ENCODE data around the gene GAL. TPM values are rescaled to one million over a fixed set of nuclear protein-coding genes. Genes with fewer than 3 reads are reported as not detected.

The GAL gene
- total RNA-seq, 1 experiment from 2014 or later, result 72.6 TPM

DNA sequence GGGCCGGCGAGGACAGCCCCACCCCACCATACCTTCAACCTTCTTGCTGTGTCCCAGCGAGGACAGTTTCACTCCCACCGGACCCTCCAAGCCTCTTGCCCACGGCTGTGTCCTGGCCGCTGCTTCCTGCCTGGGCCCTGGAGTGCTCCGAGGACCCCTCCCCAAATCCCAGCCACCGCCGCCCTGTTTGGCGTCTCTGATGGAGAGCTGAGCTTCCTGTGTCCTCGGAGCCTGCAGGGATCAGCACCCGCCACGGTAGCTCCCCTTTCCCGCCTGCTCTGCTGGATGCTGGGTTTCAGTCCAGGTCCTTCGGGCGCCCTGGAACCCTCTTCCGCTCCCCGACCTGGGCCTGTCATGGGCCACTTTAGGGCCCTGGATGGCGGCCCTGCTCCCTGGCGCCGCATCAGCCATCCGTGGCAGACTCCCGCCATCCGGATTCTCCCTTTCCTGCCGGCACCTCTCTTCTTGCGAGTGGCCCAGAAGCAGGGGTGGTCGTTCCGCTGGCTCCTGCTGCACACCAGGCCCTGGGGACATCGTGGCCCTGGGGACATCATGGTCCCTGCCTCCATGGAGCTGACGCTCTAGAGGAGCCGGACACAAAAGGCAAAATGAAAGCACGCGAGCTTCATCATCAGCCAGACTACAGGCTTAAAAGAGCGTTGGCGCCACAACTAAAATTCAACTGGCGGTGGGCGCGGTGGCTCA, 34.3 kb upstream of the GAL start:
- ChIA-PET CTCF (no interaction called here), POLR2A (no interaction called here)
- no peaks in the 10 kb centered on the region; the same call in none of the 2 replicates for H3K27me3 ChIP-seq (replicated peaks; ENCODE audit: control insufficient read depth, insufficient read depth, low read length)
- Mint-ChIP-seq H3K36me3 (ENCODE audit: insufficient read depth, unreplicated experiment) (no peaks in the 10 kb centered on the region), H3K9me3 (ENCODE audit: unreplicated experiment) (peaks cover 21% of the 10 kb centered on the region), H3K4me1 (ENCODE audit: low read depth, unreplicated experiment) (no peaks in the 10 kb centered on the region), H3K27me3 (ENCODE audit: insufficient read depth, unreplicated experiment) (peaks cover 15% of the 10 kb centered on the region), H3K27ac (ENCODE audit: unreplicated experiment) (no peak overlapping the region), H3K4me3 (ENCODE audit: unreplicated experiment) (no peak overlapping the region)
- H3K9me3 ChIP-seq, result peaks cover 18% of the 10 kb centered on the region
- DNase-seq, result peak in 1 of 2 experiments; percentile 35
- TF ChIP-seq, protein P1, sequence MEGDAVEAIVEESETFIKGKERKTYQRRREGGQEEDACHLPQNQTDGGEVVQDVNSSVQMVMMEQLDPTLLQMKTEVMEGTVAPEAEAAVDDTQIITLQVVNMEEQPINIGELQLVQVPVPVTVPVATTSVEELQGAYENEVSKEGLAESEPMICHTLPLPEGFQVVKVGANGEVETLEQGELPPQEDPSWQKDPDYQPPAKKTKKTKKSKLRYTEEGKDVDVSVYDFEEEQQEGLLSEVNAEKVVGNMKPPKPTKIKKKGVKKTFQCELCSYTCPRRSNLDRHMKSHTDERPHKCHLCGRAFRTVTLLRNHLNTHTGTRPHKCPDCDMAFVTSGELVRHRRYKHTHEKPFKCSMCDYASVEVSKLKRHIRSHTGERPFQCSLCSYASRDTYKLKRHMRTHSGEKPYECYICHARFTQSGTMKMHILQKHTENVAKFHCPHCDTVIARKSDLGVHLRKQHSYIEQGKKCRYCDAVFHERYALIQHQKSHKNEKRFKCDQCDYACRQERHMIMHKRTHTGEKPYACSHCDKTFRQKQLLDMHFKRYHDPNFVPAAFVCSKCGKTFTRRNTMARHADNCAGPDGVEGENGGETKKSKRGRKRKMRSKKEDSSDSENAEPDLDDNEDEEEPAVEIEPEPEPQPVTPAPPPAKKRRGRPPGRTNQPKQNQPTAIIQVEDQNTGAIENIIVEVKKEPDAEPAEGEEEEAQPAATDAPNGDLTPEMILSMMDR (IDR thresholded peaks at IDR 0.05; ENCODE audit: insufficient read depth in 1 of 2, low read depth in 1 of 2, low read length in 1 of 2, severe bottlenecking in 1 of 2, unreplicated experiment in 1 of 2), result no peak
- intact Hi-C loops (cut with micrococcal nuclease; ENCODE audit: unreplicated experiment), result no loop called here
- H3K36me3 ChIP-seq (ENCODE audit: control insufficient read depth, insufficient read depth, low read length), result no peaks in the 10 kb centered on the region
- H3K4me1 ChIP-seq, result no peaks in the 10 kb centered on the region
- no TSS peak for BruUV-seq (replicated peaks)
- H3K4me3 ChIP-seq (ENCODE audit: low read depth, low read length), result no peak overlapping the region

DNA sequence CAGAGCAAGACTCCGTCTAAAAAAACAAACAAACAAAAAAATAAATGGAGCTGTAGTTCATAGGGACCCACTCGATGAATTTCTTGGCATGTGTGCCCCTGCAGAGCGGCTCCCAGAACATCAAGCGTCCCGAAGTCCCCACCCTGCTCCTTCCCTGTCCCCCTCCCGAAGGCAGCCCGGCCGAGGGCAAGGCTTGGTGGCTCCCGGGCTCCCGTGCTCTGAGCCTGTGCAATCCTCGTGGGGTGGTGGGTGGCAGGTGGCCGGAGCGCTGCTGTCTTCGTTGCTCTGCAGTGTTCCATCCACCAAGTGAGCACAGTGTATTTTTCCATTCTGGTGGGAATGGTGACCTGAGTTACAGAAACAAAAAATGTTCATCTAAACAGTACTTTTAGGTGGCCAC, 33.5 kb upstream of the GAL start:
- no TSS peak for BruUV-seq (replicated peaks)
- TF ChIP-seq, protein P1 (IDR thresholded peaks at IDR 0.05; ENCODE audit: insufficient read depth in 1 of 2, low read depth in 1 of 2, low read length in 1 of 2, severe bottlenecking in 1 of 2, unreplicated experiment in 1 of 2), result no peak
- Histone ChIP-seq H3K36me3 (ENCODE audit: control insufficient read depth, insufficient read depth, low read length) (no peaks in the 10 kb centered on the region), H3K27me3 (replicated peaks; ENCODE audit: control insufficient read depth, insufficient read depth, low read length) (no peaks in the 10 kb centered on the region; the same call in none of the 2 replicates), H3K4me3 (ENCODE audit: low read depth, low read length) (no peak overlapping the region), H3K9me3 (peaks cover 19% of the 10 kb centered on the region), H3K4me1 (no peaks in the 10 kb centered on the region)
- peaks cover 20% of the 10 kb centered on the region for H3K9me3 Mint-ChIP-seq (ENCODE audit: unreplicated experiment)
- no peak overlapping the region for H3K27ac Mint-ChIP-seq (ENCODE audit: unreplicated experiment)
- POLR2A ChIA-PET, result no interaction called here
- CTCF ChIA-PET, result no interaction called here
- H3K27me3 Mint-ChIP-seq (ENCODE audit: insufficient read depth, unreplicated experiment), result peaks cover 14% of the 10 kb centered on the region
- H3K4me1 Mint-ChIP-seq (ENCODE audit: low read depth, unreplicated experiment), result no peaks in the 10 kb centered on the region
- H3K4me3 Mint-ChIP-seq (ENCODE audit: unreplicated experiment), result no peak overlapping the region
- intact Hi-C loops (cut with micrococcal nuclease; ENCODE audit: unreplicated experiment), result no loop called here
- peak in 1 of 2 experiments; percentile 30 for DNase-seq
- H3K36me3 Mint-ChIP-seq (ENCODE audit: insufficient read depth, unreplicated experiment), result no peaks in the 10 kb centered on the region

DNA sequence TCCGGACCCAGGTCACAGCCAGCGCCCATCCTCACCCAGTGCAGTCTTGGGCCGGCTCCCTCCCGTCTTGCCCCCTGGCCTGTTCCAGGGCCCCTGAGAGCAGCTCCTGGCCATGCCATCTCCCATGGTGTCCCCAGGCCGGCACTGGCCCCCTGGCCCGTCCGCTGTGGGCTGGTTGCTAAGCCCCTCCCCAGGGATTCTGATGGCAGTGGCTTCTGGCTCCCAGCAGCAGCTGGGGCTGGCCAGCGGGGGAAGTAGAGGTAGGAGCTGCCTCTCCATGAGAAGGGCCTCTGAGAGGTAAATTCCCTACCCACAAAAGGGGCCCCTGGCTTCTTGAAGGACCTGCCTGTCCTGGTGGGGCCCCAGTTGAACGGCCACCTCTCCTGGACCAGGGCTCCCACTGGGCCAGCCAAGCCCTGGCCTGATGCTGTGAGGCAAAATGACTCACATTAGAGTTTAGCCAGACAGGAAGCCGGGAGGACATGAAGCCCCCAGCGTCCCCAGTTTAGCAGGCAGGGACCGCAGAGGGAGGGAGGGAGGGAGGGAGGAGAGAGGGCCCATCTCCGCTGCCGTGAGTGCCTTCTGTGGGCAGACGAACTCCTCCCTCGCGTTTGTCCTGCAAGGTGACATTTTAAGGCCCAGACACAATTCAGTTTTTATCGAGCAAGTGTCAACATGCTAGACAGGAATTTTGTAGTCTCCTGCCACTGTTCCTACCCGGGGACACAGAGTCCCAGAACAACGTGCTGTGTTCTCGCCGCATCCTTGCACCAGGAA, 32.9 kb upstream of the GAL start:
- Mint-ChIP-seq H3K4me1 (ENCODE audit: low read depth, unreplicated experiment) (no peaks in the 10 kb centered on the region), H3K27ac (ENCODE audit: unreplicated experiment) (no peak overlapping the region), H3K9me3 (ENCODE audit: unreplicated experiment) (peaks cover 14% of the 10 kb centered on the region), H3K4me3 (ENCODE audit: unreplicated experiment) (no peak overlapping the region), H3K27me3 (ENCODE audit: insufficient read depth, unreplicated experiment) (peaks cover 10% of the 10 kb centered on the region), H3K36me3 (ENCODE audit: insufficient read depth, unreplicated experiment) (no peaks in the 10 kb centered on the region)
- TF ChIP-seq, protein P1 (IDR thresholded peaks at IDR 0.05; ENCODE audit: insufficient read depth in 1 of 2, low read depth in 1 of 2, low read length in 1 of 2, severe bottlenecking in 1 of 2, unreplicated experiment in 1 of 2), result no peak
- Histone ChIP-seq H3K4me1 (no peaks in the 10 kb centered on the region), H3K4me3 (ENCODE audit: low read depth, low read length) (no peak overlapping the region), H3K36me3 (ENCODE audit: control insufficient read depth, insufficient read depth, low read length) (no peaks in the 10 kb centered on the region), H3K9me3 (peaks cover 13% of the 10 kb centered on the region), H3K27me3 (replicated peaks; ENCODE audit: control insufficient read depth, insufficient read depth, low read length) (no peaks in the 10 kb centered on the region; the same call in none of the 2 replicates)
- intact Hi-C loops (cut with micrococcal nuclease; ENCODE audit: unreplicated experiment), result no loop called here
- ChIA-PET POLR2A (no interaction called here), CTCF (no interaction called here)
- BruUV-seq (replicated peaks), result no TSS peak
- peak in 1 of 2 experiments; percentile 33 for DNase-seq
